Measurements from ENCODE around the gene PTPN14. TPM values are rescaled to one million over a fixed set of nuclear protein-coding genes. Genes with fewer than 3 reads are reported as not detected.
A peak's percentile ranks its signal among the peaks of the same experiment; 100 is the strongest.

PTPN14 gene
- total and polyA plus RNA-seq, 12 donors: 5.0 to 71.6 (median 42.3) TPM

GRCh38 chr1:214557952-214558735 is 6.7 kb upstream of the PTPN14 start:
- 68 to 78% methylated on average over 8 of the region's 8 CpGs for WGBS, 2 donors
- no peak overlapping the region for H3K4me3 ChIP-seq
- intact Hi-C loops (cut with DNase I): loop anchor here in 2 of 10 donors (10.0 kb wide), 3 partner anchors 153 to 223 kb away; no protein-coding TSS in a partner anchor
- TF ChIP-seq, protein P1, sequence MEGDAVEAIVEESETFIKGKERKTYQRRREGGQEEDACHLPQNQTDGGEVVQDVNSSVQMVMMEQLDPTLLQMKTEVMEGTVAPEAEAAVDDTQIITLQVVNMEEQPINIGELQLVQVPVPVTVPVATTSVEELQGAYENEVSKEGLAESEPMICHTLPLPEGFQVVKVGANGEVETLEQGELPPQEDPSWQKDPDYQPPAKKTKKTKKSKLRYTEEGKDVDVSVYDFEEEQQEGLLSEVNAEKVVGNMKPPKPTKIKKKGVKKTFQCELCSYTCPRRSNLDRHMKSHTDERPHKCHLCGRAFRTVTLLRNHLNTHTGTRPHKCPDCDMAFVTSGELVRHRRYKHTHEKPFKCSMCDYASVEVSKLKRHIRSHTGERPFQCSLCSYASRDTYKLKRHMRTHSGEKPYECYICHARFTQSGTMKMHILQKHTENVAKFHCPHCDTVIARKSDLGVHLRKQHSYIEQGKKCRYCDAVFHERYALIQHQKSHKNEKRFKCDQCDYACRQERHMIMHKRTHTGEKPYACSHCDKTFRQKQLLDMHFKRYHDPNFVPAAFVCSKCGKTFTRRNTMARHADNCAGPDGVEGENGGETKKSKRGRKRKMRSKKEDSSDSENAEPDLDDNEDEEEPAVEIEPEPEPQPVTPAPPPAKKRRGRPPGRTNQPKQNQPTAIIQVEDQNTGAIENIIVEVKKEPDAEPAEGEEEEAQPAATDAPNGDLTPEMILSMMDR (IDR thresholded peaks at IDR 0.05): no peak
- H3K4me1 ChIP-seq: peaks cover 0 to 8% (median 0%) of the 10 kb centered on the region in 9 donors
- ATAC-seq (peak in 1 of 8 donors; percentile 39), DNase-seq (no peak)
- H3K36me3 ChIP-seq: no peaks in the 10 kb centered on the region
- no peaks in the 10 kb centered on the region for H3K27me3 ChIP-seq
- H3K27ac ChIP-seq: no peak overlapping the region
- no peaks in the 10 kb centered on the region for H3K9me3 ChIP-seq

DNA sequence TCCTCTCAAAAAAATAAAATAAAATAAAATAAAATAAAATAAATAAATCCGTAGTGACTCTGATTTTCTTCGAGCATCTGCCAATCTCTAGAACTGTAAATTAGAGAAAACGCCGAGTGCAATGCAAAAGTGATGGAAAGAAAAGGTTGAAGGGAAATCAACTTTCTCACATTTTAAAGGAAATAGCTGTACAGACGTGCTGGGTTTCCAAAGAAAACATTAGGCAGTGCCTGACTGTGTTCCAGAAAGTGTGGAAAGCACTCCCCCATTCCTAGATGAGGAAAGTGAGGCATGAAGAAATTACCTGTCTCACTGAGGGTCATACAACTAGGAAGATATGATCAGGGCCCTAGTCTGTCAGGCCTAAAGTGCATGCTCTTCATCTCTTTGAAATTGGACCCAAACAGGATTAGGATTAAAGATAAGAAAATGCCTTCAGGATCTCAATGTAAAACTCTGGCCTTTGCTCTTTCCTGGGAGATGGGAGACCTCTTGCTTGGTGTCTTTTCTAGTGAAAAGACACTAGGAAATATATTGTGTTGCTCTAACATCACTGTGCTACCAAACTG is 1.8 kb upstream of the PTPN14 start:
- DNase-seq (no peak), ATAC-seq (no peak)
- H3K4me3 ChIP-seq: no peak overlapping the region
- 82 to 84% methylated on average over 5 of the region's 5 CpGs for WGBS, 2 donors
- TF ChIP-seq, protein P1 (IDR thresholded peaks at IDR 0.05): no peak
- peaks cover 5 to 40% (median 28%) of the 10 kb centered on the region in 9 donors for H3K4me1 ChIP-seq
- H3K36me3 ChIP-seq: no peaks in the 10 kb centered on the region
- intact Hi-C loops (cut with DNase I): loop anchor here in 6 of 10 donors (5.0 to 10.0 kb wide), 7 partner anchors 49 to 221 kb away; partner anchors contain the start of gene CENPF (in 1 of the 6)
- peak overlapping the region in 3 of 10 donors; percentile 96 to 99 (median 98) for H3K27ac ChIP-seq
- no peaks in the 10 kb centered on the region for H3K9me3 ChIP-seq
- peaks cover 0 to 32% (median 0%) of the 10 kb centered on the region in 7 donors for H3K27me3 ChIP-seq

- intact Hi-C loops (cut with DNase I): loop anchor here in 6 of 10 donors (5.0 to 10.0 kb wide), 7 partner anchors 50 to 220 kb away; partner anchors contain the start of gene CENPF (in 1 of the 6)
- H3K4me1 ChIP-seq: peaks cover 5 to 46% (median 38%) of the 10 kb centered on the region in 9 donors
- H3K27ac ChIP-seq: peak overlapping the region; percentile 92 to 99 (median 98)
- peaks cover 0 to 32% (median 0%) of the 10 kb centered on the region in 7 donors for H3K27me3 ChIP-seq
- ATAC-seq: peak; percentile 28 to 73 (median 66)
- WGBS, 2 donors: 1% methylated on average over 15 of the region's 15 CpGs
- H3K36me3 ChIP-seq: no peaks in the 10 kb centered on the region
- TF ChIP-seq, protein P1 (IDR thresholded peaks at IDR 0.05): no peak
- DNase-seq: peak; percentile 36 to 69
- H3K4me3 ChIP-seq: peak overlapping the region; percentile 63 to 95 (median 88)
- no peaks in the 10 kb centered on the region for H3K9me3 ChIP-seq
These were observed 789 bp upstream of the PTPN14 start for GRCh38 chr1:214552174-214552608.

DNA sequence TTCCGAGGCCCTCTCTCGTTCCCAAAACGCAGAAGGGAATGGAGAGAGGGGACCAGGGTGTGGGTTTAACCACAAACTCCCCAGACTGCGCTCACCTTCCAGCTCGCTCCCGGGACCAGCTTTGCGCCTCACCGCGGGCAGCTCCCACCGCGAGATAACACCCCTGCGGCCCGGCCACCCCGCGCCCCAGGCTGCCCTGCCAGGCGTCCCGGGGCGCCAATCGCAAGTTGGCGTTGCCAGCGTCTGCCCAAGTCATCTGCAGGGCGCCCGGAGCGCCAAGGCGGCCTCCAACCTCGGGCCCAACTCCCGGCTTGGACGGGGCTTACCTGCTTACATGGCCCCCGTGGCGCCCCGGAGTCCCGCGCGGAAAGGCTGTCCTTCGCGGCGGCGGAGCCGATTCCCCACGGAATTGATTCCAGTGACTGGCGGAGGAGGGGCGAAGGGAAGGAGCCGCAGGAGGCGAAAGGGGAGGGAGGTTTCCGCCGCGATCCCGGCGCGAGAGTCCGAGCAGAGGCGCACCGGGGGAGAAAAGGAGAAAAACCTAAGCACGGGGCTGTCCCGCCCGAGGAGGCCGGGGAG is 456 bp downstream of the PTPN14 start:
- no peaks in the 10 kb centered on the region for H3K36me3 ChIP-seq
- H3K27me3 ChIP-seq: peaks cover 0 to 32% (median 0%) of the 10 kb centered on the region in 7 donors
- TF ChIP-seq, protein P1 (IDR thresholded peaks at IDR 0.05): peak in 1 of 9 donors; percentile 6
- peaks cover 5 to 58% (median 51%) of the 10 kb centered on the region in 9 donors for H3K4me1 ChIP-seq
- DNase-seq (peak; percentile 62 to 69), ATAC-seq (peak; percentile 14 to 70 (median 35))
- intact Hi-C loops (cut with DNase I): loop anchor here in 6 of 10 donors (5.0 to 10.0 kb wide), 7 partner anchors 51 to 219 kb away; partner anchors contain the start of gene CENPF (in 1 of the 6)
- H3K4me3 ChIP-seq: peak overlapping the region; percentile 62 to 95 (median 86)
- H3K9me3 ChIP-seq: no peaks in the 10 kb centered on the region
- peak overlapping the region; percentile 92 to 99 (median 98) for H3K27ac ChIP-seq
- WGBS, 2 donors: 0 to 1% methylated on average over 57 of the region's 57 CpGs
